Measurements from ENCODE around the gene ALPL. TPM values are rescaled to one million over a fixed set of nuclear protein-coding genes. Genes with fewer than 3 reads are reported as not detected.
A peak's percentile ranks its signal among the peaks of the same experiment; 100 is the strongest.

ALPL gene
- total RNA-seq, 1 experiment from 2014 or later, result 0.73 TPM

DNA sequence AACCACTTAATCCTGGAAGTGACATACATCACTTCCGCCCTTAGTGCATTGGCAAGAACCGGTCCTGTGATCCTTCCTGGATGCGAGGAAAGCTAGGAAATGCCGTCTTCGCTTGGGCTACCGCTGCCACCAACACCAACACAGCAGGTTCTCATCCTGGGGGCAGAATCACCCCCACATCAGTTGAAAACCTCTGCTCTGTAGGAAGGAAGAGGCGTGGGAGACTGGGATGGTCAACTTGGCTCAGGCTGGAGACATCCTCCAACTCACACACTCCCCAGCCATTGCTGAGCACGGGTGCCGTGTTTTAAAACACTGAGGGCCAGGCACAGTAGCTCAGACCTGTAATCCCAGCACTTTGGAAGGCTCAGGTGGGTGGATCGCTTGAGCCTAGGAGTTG, 74.9 kb downstream of the ALPL start:
- Histone ChIP-seq H3F3A (ENCODE audit: low read length, unreplicated experiment) (no peaks in the 10 kb centered on the region), H3K27ac (ENCODE audit: low read length) (no peak overlapping the region), H3K9me2 (replicated peaks; ENCODE audit: low read length) (no peaks in the 10 kb centered on the region), H3K36me3 (ENCODE audit: low read depth, low read length) (no peaks in the 10 kb centered on the region), H3K27me3 (ENCODE audit: low read length) (no peaks in the 10 kb centered on the region), H3K4me3 (ENCODE audit: low read length) (no peak overlapping the region), H3K4me2 (ENCODE audit: low read length) (no peak overlapping the region), H3K9me3 (ENCODE audit: low read length) (no peaks in the 10 kb centered on the region), H2AFZ (ENCODE audit: low read length) (no peak overlapping the region), H3K79me2 (ENCODE audit: low read length) (no peaks in the 10 kb centered on the region), H4K20me1 (ENCODE audit: low read length) (no peaks in the 10 kb centered on the region), H3K9ac (ENCODE audit: low read length) (no peak overlapping the region), H3K4me1 (ENCODE audit: insufficient read depth, low read length) (peaks cover 14% of the 10 kb centered on the region)
- BruUV-seq (replicated peaks), result no TSS peak
- ChIA-PET POLR2A (ENCODE audit: unreplicated experiment) (no interaction called here), CTCF (no interaction called here)
- TF ChIP-seq EZH2 (IDR thresholded peaks at IDR 0.05; ENCODE audit: low read length, unreplicated experiment) (no peak), EZH2phosphoT487 (IDR thresholded peaks at IDR 0.05; ENCODE audit: borderline replicate concordance, low read length) (no peak)
- TF ChIP-seq, protein P1, sequence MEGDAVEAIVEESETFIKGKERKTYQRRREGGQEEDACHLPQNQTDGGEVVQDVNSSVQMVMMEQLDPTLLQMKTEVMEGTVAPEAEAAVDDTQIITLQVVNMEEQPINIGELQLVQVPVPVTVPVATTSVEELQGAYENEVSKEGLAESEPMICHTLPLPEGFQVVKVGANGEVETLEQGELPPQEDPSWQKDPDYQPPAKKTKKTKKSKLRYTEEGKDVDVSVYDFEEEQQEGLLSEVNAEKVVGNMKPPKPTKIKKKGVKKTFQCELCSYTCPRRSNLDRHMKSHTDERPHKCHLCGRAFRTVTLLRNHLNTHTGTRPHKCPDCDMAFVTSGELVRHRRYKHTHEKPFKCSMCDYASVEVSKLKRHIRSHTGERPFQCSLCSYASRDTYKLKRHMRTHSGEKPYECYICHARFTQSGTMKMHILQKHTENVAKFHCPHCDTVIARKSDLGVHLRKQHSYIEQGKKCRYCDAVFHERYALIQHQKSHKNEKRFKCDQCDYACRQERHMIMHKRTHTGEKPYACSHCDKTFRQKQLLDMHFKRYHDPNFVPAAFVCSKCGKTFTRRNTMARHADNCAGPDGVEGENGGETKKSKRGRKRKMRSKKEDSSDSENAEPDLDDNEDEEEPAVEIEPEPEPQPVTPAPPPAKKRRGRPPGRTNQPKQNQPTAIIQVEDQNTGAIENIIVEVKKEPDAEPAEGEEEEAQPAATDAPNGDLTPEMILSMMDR (conservative IDR thresholded peaks at IDR 0.05; ENCODE audit: low read depth, low read length), result no peak
- intact Hi-C loops (cut with micrococcal nuclease), result no loop called here
- ATAC-seq (no peak), DNase-seq (no peak)

DNA sequence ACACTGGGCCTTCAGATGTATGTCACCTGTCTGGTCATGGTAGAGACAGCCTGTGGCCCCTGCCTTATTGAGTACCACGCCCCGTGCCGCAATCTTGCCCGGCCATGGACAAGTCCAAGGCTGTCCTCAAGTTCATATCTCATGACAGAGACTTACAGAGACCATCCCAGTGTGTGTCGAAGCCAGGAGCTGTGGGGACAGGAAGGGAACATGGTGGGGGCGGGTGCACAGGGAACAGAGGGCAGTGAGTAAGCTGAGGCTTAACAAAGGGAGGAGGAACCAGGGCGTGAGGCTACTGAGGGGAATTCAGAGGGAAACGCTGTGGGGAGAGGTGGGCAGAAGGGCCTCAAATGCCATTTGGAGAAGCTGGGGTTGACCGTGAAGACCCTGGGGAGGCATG, 75.8 kb downstream of the ALPL start:
- Histone ChIP-seq H4K20me1 (ENCODE audit: low read length) (no peaks in the 10 kb centered on the region), H3K79me2 (ENCODE audit: low read length) (no peaks in the 10 kb centered on the region), H3K27me3 (ENCODE audit: low read length) (no peaks in the 10 kb centered on the region), H3K9ac (ENCODE audit: low read length) (no peak overlapping the region), H2AFZ (ENCODE audit: low read length) (no peak overlapping the region), H3K4me2 (ENCODE audit: low read length) (no peak overlapping the region), H3F3A (ENCODE audit: low read length, unreplicated experiment) (no peaks in the 10 kb centered on the region), H3K4me1 (ENCODE audit: insufficient read depth, low read length) (peaks cover 14% of the 10 kb centered on the region), H3K9me3 (ENCODE audit: low read length) (no peaks in the 10 kb centered on the region), H3K4me3 (ENCODE audit: low read length) (no peak overlapping the region), H3K36me3 (ENCODE audit: low read depth, low read length) (no peaks in the 10 kb centered on the region), H3K9me2 (replicated peaks; ENCODE audit: low read length) (no peaks in the 10 kb centered on the region), H3K27ac (ENCODE audit: low read length) (no peak overlapping the region)
- TF ChIP-seq, protein P1 (conservative IDR thresholded peaks at IDR 0.05; ENCODE audit: low read depth, low read length), result no peak
- no peak for TF ChIP-seq EZH2phosphoT487 (IDR thresholded peaks at IDR 0.05; ENCODE audit: borderline replicate concordance, low read length)
- TF ChIP-seq EZH2 (IDR thresholded peaks at IDR 0.05; ENCODE audit: low read length, unreplicated experiment), result no peak
- BruUV-seq (replicated peaks), result no TSS peak
- CTCF ChIA-PET, result no interaction called here
- DNase-seq, result no peak
- intact Hi-C loops (cut with micrococcal nuclease), result no loop called here
- no peak for ATAC-seq
- POLR2A ChIA-PET (ENCODE audit: unreplicated experiment), result no interaction called here

DNA sequence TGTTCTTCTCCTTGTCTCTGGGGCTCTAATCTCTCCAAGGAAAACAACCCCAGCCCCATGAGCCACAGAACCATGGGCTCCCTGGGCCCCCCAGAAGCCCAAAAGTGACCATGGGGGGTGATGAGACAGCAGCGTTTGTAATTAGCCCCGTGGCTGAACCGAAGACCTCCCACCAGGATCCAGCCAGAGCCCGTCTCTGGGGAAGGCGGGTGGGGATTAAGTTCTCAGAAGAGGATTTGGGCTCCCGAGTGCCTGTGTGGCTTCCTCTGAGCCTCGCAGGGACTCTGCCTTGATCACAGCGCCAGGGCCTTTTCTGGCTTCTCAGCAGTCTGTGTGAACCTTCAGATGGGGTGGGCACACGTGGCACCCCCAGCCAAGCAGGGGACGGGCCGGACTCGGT, 77.0 kb downstream of the ALPL start:
- Histone ChIP-seq H3K4me2 (ENCODE audit: low read length) (peak overlapping the region; percentile 65), H3K27ac (ENCODE audit: low read length) (no peak overlapping the region), H3K9me3 (ENCODE audit: low read length) (no peaks in the 10 kb centered on the region), H4K20me1 (ENCODE audit: low read length) (no peaks in the 10 kb centered on the region), H3K4me1 (ENCODE audit: insufficient read depth, low read length) (peaks cover 14% of the 10 kb centered on the region), H3K4me3 (ENCODE audit: low read length) (no peak overlapping the region), H3F3A (ENCODE audit: low read length, unreplicated experiment) (no peaks in the 10 kb centered on the region), H3K36me3 (ENCODE audit: low read depth, low read length) (no peaks in the 10 kb centered on the region), H3K9ac (ENCODE audit: low read length) (no peak overlapping the region), H3K79me2 (ENCODE audit: low read length) (no peaks in the 10 kb centered on the region), H3K9me2 (replicated peaks; ENCODE audit: low read length) (no peaks in the 10 kb centered on the region), H3K27me3 (ENCODE audit: low read length) (no peaks in the 10 kb centered on the region), H2AFZ (ENCODE audit: low read length) (peak overlapping the region; percentile 63; the same call in 1 of the 2 replicates)
- no TSS peak for BruUV-seq (replicated peaks)
- intact Hi-C loops (cut with micrococcal nuclease), result no loop called here
- ATAC-seq (no peak), DNase-seq (no peak)
- ChIA-PET CTCF (interaction anchor here (0.5 kb wide), 1 partner anchor 93 kb away, joined by 3 read pairs; no protein-coding TSS in a partner anchor), POLR2A (ENCODE audit: unreplicated experiment) (no interaction called here)
- TF ChIP-seq, protein P1 (conservative IDR thresholded peaks at IDR 0.05; ENCODE audit: low read depth, low read length), result no peak
- TF ChIP-seq EZH2phosphoT487 (IDR thresholded peaks at IDR 0.05; ENCODE audit: borderline replicate concordance, low read length), result no peak
- no peak for TF ChIP-seq EZH2 (IDR thresholded peaks at IDR 0.05; ENCODE audit: low read length, unreplicated experiment)

Measured in PC-3 (cell line).